Upper lobe of left lung (tissue), 4 donors: ENCODE data around the gene GFRA1.

Experiments
- CTCF ChIP-seq, 6 experiments: fragments of 450-650 bp in 4 of 6; fragments of 200-600 bp in 2 of 6; sonication (generic) in 2 of 6; IDR thresholded peaks; one replicate each; pipeline ENCODE4 v1.5.1; 2016 to 2019; ENCODE audit warnings: antibody characterized with exemption in 6 of 6
- POLR2AphosphoS5 ChIP-seq, 2 donors: sonication (generic); formaldehyde crosslinking; IDR thresholded peaks; one replicate each; pipeline ENCODE4 v1.5.1; 2017; ENCODE audit warnings: antibody characterized with exemption in 2 of 2

GRCh38 chr10:116271593-116272439 is 1.2 kb downstream of the GFRA1 start:
- no peak for TF ChIP-seq CTCF (IDR thresholded peaks at IDR 0.05)
- no peak for TF ChIP-seq POLR2AphosphoS5 (IDR thresholded peaks at IDR 0.05)
